NCI-H187 treated with DMSO at 0.1 percent for 48 hours (cell line): ENCODE measurements around the gene C10orf71.

ENCODE experiments used
- DNase-seq: peaks from one replicate; lab custom pipeline; 2025; lab: John Stamatoyannopoulos, UW

The C10orf71 gene, protein sequence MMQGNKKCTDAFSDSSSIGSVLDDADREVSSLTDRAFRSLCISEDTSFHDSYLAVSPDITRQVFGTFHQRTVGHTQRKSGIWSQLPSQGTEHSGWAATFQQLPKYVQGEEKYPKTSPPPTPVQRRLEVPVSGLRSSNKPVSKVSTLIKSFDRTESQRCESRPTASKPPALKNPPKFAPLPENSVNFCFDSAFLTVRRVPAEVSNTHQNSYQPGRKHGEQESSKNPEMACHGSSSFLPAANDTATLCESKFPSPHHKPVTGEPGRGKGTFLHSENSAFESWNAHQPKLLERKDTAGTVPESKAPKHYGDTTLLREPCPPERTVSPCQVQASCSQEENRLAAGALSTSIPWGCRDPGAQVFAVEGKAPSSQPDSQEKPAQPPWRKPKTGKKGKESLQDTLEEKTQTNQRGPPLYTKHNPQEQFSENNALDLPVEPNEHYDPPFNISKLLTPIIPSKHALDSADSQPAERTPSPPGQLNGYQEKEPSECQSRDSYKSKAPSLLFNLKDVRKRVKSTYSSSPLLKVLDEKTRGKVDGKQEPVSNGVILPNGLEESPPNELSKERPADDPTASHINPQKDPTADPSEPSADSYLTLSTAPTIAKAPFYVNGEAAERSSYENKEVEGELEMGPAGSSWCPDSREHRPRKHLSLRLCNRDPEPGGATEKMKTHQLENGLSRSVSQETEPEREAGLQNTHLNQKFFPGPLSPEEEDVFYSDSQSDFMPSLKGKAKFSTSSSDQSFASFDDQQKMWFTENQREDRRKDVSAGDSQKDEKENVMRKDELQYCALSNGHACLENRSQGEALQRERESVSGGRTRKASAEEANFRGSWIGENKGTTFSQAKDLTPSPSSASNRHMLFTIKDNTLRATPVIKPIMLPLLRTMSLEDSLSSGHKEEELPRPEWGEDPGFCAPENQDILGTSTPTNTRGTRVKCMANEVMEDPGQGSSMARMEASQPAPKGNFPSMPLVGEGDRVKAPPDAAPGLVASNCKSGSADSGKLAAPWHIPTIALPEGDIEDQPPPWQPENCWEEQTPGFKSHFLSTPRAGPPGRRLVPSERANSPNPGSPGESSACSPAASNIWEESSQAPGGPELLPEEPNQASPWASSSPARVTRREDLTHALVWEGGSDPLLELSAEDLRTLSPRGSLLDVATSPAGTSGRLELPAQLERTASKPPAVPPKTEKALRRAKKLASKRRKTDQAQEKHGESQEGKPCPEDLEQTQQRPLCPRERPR (N-terminal part only)

GRCh38 chr10:49298983-49299815 lies at the start of gene C10orf71:
TSS of gene C10orf71 (plus strand) at chr10:49299170. CDS start at chr10:49322546, 23,376 bp downstream.
- no peak for DNase-seq

DNA sequence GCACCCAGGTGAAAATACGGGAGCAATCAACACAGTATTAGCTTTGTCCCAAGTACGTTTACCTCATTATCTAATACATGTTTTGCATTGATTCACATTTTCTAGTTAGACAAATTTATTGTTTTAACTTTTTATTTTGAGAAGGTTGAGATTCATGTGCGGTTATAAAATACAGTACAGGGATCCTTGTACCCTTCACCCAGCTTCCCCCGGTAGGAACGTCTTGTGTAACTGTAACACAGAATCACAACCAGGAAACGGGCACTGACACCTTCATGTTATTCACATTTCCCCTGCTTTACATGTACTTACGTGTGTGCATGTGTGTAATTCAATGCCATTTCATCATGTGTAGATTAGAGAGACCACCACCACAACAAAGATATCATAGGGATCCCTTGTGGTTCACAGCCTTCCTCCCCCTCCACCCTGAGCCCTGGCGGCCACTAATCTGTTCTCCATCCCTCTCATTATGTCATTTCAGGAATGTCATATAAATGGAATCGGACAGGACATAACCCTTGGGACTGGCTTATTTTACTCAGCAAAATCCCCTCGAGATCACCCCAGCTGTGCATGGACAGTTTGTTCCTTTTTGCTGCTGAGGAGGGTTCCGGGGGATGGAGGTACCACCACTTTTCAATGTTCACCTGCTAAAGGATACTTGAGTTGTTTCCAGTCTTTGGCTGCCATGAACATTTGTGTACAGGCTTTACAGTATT lies 46.5 kb upstream of the C10orf71 start:
- no peak for DNase-seq

DNA sequence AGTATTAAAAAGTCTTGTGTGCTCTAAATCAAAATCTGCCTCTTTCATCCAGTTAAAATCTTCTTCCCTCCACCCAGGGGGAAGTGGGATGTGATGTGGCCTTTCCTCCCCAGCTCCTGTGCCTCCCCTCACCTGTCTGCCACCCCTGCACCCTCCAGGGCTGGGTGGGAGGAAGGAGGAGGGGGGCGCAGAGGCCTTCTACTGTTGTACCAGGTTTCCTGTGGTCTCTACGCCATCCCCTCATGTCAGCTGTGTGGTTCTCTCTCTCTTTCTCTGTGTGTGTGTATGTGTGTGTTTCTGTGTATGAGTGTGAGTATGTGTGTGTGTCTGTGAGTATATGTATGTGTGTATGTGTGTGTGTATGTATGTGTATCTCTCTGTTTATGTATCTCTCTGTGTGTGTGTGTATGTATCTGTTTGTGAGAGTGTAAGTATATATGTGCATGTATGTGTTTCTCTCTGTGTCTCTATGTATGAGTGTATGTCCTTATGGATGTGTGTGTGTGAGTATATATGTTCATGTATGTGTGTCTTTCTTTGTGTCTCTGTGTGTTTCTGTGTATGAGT lies 45.5 kb upstream of the C10orf71 start:
- DNase-seq = no peak

GRCh38 chr10:49254150-49254549 lies 44.8 kb upstream of the C10orf71 start:
- DNase-seq = no peak

GRCh38 chr10:49254556-49255318 lies 44.2 kb upstream of the C10orf71 start:
- no peak for DNase-seq

GRCh38 chr10:49255883-49256282 lies 43.1 kb upstream of the C10orf71 start:
- no peak for DNase-seq

GRCh38 chr10:49257154-49257553 lies 41.8 kb upstream of the C10orf71 start:
- DNase-seq = no peak

DNA sequence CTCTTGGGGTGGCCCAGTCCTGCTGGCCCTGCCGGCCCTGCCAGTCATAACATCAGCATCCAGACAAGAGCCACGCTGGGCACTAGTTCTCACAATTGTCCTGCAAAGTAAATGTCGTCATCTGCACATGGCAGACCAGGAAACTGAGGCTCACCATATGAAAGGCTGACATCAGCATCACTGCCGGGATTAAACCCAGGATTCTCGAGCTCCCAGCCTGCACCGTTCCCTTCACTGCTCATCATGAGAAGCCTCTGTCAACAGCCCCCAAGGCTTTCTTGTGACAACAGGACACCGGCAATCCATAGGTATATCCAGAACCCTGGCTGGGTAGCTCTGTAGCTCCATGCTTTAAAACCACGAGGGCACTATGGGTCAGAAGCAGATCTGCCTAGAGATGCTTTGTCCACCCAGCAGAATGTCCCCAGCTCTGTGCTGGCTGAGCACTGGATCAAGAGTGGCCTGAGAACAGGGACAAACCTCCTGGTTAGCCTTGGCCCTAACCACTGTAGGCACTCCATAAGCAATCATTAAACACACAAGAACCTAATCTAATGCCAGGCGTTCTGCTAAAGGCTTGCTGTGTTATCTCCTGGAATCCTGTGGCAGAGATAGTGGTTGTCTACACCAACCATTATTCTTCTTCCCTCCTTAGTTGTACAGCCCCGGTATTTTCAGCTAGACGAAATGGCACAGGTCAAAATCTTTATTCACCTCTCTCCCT lies 41.2 kb upstream of the C10orf71 start:
- DNase-seq = no peak

DNA sequence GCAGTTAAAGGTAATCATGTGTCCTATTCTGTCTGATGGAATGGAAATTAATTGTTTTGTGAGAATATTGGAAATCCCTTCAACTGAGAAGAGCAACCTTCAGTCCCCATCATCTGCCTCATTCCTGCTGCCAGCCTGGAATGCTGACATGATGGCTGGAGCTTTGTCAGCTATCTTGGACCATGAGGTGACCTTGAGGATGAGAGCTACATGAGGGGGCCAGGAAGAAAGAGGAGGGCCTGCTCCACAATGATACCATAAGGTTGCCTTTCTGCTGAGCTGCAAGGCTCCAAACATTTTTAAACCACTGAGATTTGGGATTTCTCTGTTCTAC lies 40.7 kb upstream of the C10orf71 start:
- no peak for DNase-seq

GRCh38 chr10:49260644-49261296 lies 38.2 kb upstream of the C10orf71 start:
- DNase-seq = no peak

DNA sequence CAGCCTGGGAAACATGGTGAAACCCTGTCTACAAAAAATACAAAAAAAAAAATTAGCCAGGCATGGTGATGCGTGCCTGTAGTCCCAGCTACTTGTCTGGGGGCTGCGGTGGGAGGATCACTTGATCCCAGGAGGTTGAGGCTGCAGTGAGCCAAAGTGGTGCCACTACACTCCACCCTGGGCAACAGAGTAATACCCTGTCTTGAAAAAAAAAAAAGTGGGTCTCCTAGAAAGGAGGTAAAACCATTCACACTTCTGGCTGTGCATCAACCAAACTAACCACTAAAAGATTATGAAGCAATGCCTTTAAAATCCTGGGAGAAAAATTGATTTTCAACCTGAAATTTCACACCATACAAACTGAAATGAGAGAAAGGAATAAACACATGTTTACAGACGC lies 35.4 kb upstream of the C10orf71 start:
- DNase-seq = no peak

GRCh38 chr10:49264177-49264677 lies 34.7 kb upstream of the C10orf71 start:
- no peak for DNase-seq

DNA sequence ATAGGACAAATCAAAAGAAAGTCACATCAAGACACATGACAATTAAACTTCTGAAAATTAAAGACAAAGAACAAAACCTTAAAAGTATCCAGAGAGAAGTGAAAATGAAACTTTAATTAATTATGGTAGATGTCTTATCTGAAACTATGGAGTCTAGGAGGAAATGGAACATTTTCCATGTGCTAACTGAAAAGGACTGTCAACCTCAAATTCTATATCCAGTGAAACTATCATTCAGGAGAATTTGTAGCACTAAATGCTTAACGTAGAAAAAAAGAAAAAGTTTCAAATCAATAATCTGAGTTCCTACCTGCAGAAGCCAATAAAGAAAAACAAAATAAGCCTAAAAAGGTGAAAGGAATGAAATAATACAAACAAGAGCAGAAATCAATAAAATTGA lies 33.1 kb upstream of the C10orf71 start:
- DNase-seq = no peak

- no peak for DNase-seq
These were observed 30.8 kb upstream of the C10orf71 start for GRCh38 chr10:49268185-49268584.

GRCh38 chr10:49269523-49269922 lies 29.4 kb upstream of the C10orf71 start:
- DNase-seq = no peak

DNA sequence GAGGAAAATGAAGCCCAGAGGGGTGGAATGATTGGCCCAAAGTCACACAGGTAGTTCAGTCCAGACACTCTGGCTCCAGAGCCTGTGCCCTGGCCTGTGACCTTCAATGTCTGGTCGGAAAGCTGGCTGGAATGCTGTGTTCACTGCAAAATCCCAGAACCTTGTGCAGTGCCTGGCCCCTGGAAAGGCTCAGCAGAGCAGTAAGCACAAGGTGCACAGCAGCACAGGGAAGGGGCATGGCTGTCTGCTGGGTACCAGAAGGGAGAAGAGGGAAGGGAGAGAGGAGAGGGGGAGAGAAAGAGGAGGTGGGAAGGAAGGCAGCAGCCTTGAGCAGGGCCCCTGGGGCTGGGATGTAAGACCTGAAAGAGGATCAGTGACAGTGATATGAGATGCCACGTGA lies 28.4 kb upstream of the C10orf71 start:
- DNase-seq = no peak

- no peak for DNase-seq
These were observed 27.6 kb upstream of the C10orf71 start for GRCh38 chr10:49271346-49271745.
